Iris pigment epithelial cell (primary cell): ENCODE results near the gene AKAP6.
A peak's percentile ranks its signal among the peaks of the same experiment; 100 is the strongest.

Experiments
- DNase-seq: peaks from one replicate; pipeline ENCODE4 v3.0.0-alpha.2; 2011; ENCODE audit warnings: low read depth

The AKAP6 gene

DNA sequence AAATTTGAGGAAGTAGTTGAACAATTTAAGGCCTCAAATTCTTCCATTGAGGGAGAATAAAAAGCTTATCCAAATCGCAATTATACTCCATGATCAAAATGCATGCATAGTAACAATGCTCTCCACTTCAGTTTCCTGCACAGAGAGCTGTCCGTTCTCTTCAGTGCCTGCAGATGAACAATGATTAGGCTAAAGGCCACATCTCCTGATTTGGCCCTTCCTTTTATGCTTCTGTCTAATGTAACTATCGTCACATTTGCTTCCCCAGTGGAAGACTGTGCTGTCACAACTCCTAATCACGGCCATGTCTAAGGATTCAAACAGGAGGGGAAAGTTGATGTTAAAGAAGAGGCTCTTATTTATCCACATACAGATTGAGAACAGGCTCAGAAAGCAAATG lies 496.0 kb downstream of the AKAP6 start:
- no peak for DNase-seq

DNA sequence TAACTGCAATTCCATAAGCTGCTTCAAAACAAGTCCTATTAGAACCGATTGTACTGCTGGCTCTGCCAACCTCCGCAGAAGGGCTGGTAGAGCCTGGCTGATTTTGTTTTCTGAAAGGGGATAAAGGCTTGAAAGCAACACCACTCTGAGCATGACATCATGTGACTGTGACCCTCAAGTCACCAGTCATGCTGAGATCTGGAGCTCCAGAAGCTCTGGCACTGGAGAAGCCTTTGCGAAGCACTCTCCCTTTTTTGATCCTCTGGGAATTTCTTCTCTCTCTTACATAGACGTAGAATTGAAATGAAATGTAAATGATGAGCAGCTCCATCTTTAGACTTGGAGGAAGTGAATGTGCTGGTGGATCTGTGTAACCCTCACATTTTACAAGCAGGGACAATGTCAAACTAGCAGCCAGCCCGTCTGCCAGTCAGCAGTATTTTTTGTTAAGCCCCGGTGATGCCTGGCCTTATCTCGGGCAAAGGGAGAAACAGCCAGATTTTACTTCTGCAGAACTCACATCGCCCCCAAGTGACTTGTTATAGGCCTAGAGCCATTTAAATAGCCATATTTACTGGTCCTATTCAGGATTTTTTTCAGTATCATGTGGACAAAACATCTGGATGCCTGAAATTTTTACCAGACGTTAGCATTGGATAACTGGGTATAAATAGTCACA lies 497.4 kb downstream of the AKAP6 start:
- peak; percentile 22 for DNase-seq

DNA sequence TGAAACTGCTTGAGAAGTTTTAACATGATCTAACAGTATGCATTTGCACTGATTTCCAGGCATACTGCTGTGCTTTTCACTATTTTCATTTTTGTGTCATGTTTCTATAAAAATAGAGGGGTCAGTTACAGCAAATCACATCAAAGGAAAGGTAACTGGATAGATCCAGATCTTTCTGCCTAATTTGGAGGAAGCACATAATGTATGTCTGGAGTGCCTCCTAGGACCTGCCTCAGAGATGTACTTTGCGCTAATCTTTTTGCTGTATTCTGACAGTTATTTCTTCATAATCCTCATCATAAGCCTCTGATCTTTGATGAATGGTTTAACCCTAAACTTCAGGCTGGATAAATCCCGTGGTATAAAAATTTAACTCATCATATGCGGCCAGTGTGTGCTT lies 498.4 kb downstream of the AKAP6 start:
- no peak for DNase-seq

DNA sequence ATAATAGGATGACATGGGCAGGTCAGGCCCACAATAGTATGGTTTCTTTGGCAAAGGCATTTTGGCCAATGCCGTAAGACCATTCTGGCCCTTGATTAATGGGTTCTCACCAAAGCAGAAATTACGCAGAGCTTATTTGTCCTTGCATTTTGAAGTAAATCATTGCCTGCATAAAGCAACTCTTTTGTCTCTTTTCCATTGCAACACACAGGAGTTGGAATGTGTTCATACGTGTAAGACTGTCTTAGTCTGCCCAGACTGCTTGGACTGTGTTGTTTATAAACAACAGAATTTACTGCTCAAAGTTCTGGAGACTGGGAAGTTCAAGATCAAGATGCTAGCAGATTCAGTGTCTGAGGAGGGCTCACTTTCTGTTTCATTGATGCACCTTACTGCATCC lies 506.8 kb downstream of the AKAP6 start:
- no peak for DNase-seq

DNA sequence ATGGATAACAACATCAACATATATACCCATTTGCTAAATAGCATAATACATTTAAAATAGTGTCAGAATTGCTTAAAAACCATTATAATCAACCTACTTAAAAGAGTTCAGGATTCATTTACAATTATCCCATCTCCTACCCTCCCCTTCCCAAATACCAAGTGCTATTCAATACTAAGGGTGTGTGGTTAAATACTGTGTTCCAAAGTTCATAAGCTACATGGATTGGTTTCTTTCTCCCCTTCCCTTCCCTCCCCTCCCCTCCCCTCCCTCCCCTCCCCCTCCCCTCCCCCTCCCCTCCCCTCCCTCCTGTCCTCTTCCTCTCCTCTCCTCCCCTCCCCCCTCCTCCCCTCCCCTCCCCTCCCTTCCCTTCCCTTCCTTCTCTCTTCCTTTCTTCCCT lies 512.6 kb downstream of the AKAP6 start:
- no peak for DNase-seq

DNA sequence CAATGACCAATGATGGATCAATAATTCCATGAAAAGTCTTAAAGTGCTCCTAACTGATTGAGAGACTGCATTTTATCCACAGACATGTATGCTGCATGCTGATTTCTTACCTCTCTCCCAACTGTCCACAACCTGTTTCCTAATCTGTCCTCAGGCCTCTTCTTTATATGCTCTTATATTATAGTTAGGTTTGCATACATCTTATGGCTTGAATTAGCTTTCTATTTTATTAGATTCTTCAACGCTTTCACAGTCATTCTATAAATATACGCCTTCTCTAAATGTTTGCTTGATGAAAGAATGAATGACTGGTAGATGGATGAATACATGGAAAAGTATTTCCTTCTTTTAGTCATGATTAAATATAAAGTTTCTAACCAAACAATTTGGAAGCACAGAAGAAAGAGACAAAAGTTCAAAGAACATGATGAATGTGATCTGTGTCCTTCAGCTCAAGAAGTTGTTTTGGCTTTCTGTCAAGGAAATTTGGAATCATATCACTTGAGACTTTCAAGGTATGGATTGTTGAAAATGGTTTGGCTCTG lies 517.8 kb downstream of the AKAP6 start:
- DNase-seq: peak; percentile 7

DNA sequence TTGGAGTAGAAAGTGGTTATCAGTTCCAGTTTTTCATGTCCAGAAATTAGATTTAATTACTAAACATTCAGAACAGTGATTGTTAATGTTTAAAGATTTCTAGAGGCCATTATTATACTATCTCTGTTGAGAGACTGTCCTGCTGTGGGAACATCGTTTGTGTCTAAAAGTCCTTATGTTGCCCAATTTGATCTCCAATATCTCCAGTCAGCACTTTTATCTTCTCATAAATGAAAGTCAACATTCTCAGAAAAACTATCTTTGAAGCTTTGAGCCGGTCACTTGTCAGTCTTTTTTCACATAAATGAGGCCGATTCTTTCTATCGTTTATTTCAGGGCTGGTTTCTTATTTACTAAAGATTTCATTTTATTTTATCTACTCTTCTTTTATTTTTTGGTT lies 518.8 kb downstream of the AKAP6 start:
- DNase-seq: no peak

DNA sequence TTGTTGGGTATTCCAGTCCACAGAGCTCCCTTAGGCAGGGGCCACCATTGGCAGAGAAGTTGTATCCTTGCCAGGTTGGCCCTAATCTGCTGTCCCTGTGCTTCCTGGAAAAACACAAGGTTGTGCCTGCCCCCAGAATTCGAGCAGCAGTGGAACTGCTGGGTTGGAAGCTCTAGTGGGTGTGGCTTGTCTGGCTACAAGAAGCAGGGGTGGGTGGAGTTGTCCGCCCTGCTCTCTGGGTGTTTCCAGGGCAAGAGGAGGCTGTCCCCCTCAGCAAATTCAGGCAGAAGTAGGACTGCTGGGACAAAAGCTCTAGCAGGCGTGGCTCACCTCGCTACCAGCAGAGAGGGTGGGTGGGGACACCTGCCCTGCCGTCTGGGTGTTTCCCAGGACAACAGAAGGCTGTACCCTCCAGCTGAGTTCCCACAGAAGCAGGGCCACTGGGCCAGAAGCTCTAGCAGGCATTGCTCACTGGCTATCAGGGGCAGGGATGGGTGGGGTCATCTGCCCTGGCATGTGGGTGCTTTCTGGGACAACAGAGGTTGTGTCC lies 536.8 kb downstream of the AKAP6 start:
- DNase-seq: no peak

DNA sequence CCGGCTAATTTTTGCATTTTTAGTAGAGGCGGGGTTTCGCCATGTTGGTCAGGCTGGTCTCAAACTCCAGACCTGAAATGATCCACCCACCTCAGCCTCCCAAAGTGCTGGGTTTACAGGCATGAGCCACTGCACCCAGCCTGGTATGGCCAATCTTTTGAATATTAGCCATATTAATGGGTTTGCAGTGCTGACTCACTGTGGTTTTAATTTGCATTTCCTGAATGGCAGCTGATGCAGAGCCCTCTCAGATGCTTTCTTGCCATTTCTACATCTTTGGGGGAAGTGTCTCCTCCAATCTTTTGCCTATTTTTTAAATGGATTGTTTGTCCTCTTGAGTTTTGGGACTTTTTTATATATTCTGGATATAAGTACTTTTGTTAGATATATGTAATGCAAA lies 554.1 kb downstream of the AKAP6 start:
- no peak for DNase-seq
